ENCODE data around the gene SHCBP1L. TPM values are rescaled to one million over a fixed set of nuclear protein-coding genes. Genes with fewer than 3 reads are reported as not detected.

Gene SHCBP1L
- total RNA-seq, 1 experiment from 2014 or later = not detected

DNA sequence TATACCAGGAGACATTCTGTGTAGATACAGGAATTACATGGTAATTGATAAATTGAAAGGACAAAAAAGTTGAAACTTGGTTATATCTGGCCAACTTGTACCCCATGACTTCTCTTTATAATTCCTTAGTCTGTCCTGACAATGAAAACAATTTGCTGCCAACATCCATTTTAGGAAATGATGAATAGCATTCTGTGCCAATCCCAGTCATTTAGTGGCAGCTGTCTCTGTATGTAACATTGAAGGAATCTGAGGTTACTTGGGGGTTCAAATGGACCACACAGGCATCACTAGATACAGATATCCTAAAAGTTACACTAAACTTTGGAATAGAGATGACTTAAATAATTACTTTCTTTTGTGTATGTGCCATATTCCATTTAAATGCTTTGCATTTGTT lies 75.6 kb downstream of the SHCBP1L start:
- no peak overlapping the region for H3K27ac ChIP-seq (ENCODE audit: low read length)
- no peaks in the 10 kb centered on the region for H3K4me1 ChIP-seq (ENCODE audit: low read length)
- no peak overlapping the region for H3K4me2 ChIP-seq (ENCODE audit: low read depth, low read length, poor library complexity, severe bottlenecking)
- no peak overlapping the region for H2AFZ ChIP-seq (ENCODE audit: low read length)
- DNase-seq = no peak
- no peaks in the 10 kb centered on the region for H3K27me3 ChIP-seq (ENCODE audit: low read length)
- H3K9me2 ChIP-seq (replicated peaks; ENCODE audit: insufficient read depth, low read length) = no peaks in the 10 kb centered on the region
- H3K9ac ChIP-seq (ENCODE audit: low read length) = no peak overlapping the region
- H3K4me3 ChIP-seq (ENCODE audit: low read length) = no peak overlapping the region
- peaks cover 6% of the 10 kb centered on the region; the same call in 1 of the 2 replicates for H4K20me1 ChIP-seq (ENCODE audit: insufficient read depth, low read depth, low read length)
- no peaks in the 10 kb centered on the region for H3K9me3 ChIP-seq (ENCODE audit: low read length)
- H3K36me3 ChIP-seq (ENCODE audit: insufficient read depth, low read length) = peaks cover 98% of the 10 kb centered on the region
- peaks cover 5% of the 10 kb centered on the region; the same call in 1 of the 2 replicates for H3K79me2 ChIP-seq (ENCODE audit: low read length)

DNA sequence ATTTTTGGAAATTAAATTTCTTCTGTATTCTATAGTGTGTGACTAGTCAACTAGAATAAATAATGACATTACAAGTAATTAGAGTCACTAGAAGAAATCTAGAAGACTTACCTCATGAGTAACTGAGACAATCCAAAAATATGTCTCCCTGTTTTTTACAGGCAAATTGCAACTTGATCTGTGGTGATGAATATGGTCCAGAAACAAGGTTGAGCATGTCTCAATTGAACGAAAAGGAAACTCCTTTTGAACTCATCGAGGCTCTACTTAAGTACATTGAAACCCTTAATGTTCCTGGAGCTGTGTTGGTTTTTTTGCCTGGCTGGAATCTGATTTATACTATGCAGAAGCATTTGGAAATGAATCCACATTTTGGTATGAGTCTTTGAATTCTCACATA lies 77.1 kb downstream of the SHCBP1L start:
- H3K4me1 ChIP-seq (ENCODE audit: low read length) = no peaks in the 10 kb centered on the region
- no peak for DNase-seq
- no peak overlapping the region for H3K9ac ChIP-seq (ENCODE audit: low read length)
- peaks cover 97% of the 10 kb centered on the region for H3K36me3 ChIP-seq (ENCODE audit: insufficient read depth, low read length)
- H4K20me1 ChIP-seq (ENCODE audit: insufficient read depth, low read depth, low read length) = peaks cover 6% of the 10 kb centered on the region; the same call in 1 of the 2 replicates
- no peak overlapping the region for H2AFZ ChIP-seq (ENCODE audit: low read length)
- H3K79me2 ChIP-seq (ENCODE audit: low read length) = peaks cover 10% of the 10 kb centered on the region; the same call in 1 of the 2 replicates
- H3K4me2 ChIP-seq (ENCODE audit: low read depth, low read length, poor library complexity, severe bottlenecking) = no peak overlapping the region
- no peaks in the 10 kb centered on the region for H3K9me2 ChIP-seq (replicated peaks; ENCODE audit: insufficient read depth, low read length)
- H3K27ac ChIP-seq (ENCODE audit: low read length) = no peak overlapping the region
- H3K4me3 ChIP-seq (ENCODE audit: low read length) = no peak overlapping the region
- H3K27me3 ChIP-seq (ENCODE audit: low read length) = no peaks in the 10 kb centered on the region
- no peaks in the 10 kb centered on the region for H3K9me3 ChIP-seq (ENCODE audit: low read length)

DNA sequence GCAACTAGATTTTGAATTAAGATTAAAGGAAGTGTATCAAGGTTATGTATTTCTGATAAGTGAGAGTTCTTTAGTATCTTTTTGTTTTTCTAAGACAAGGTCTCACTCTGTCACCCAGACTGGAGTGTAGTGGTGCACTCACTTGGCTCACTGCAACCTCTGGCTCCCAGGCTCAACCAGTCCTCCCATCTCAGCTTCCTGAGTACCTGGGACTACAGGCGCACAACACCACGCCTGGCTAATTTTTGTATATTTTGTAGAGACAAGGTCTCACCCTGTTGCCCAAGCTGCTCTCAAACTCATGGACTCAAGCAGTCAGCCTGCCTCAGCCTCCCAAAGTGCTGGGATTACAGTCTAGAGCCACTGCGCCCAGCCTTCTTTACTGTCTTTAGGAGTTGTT lies 80.1 kb downstream of the SHCBP1L start:
- Histone ChIP-seq H3K27ac (ENCODE audit: low read length) (no peak overlapping the region), H2AFZ (ENCODE audit: low read length) (no peak overlapping the region), H3K27me3 (ENCODE audit: low read length) (no peaks in the 10 kb centered on the region), H3K9me3 (ENCODE audit: low read length) (no peaks in the 10 kb centered on the region), H3K4me3 (ENCODE audit: low read length) (no peak overlapping the region), H3K36me3 (ENCODE audit: insufficient read depth, low read length) (peaks cover 95% of the 10 kb centered on the region), H3K79me2 (ENCODE audit: low read length) (peaks cover 15% of the 10 kb centered on the region; the same call in 1 of the 2 replicates), H3K9me2 (replicated peaks; ENCODE audit: insufficient read depth, low read length) (no peaks in the 10 kb centered on the region), H3K4me2 (ENCODE audit: low read depth, low read length, poor library complexity, severe bottlenecking) (no peak overlapping the region), H3K4me1 (ENCODE audit: low read length) (no peaks in the 10 kb centered on the region), H4K20me1 (ENCODE audit: insufficient read depth, low read depth, low read length) (0 out of 2 replicates have a peak, but pooled peaks cover 5% of the 10 kb centered on the region), H3K9ac (ENCODE audit: low read length) (no peak overlapping the region)
- DNase-seq = no peak

GRCh38 chr1:182869241-182869666 lies 83.7 kb downstream of the SHCBP1L start:
- Histone ChIP-seq H3K9me3 (ENCODE audit: low read length) (no peaks in the 10 kb centered on the region), H2AFZ (ENCODE audit: low read length) (no peak overlapping the region), H3K27me3 (ENCODE audit: low read length) (no peaks in the 10 kb centered on the region), H4K20me1 (ENCODE audit: insufficient read depth, low read depth, low read length) (peaks cover 15% of the 10 kb centered on the region; the same call in 1 of the 2 replicates), H3K27ac (ENCODE audit: low read length) (no peak overlapping the region), H3K4me1 (ENCODE audit: low read length) (no peaks in the 10 kb centered on the region), H3K9me2 (replicated peaks; ENCODE audit: insufficient read depth, low read length) (no peaks in the 10 kb centered on the region), H3K9ac (ENCODE audit: low read length) (no peak overlapping the region), H3K4me2 (ENCODE audit: low read depth, low read length, poor library complexity, severe bottlenecking) (no peak overlapping the region), H3K4me3 (ENCODE audit: low read length) (no peak overlapping the region), H3K36me3 (ENCODE audit: insufficient read depth, low read length) (peaks cover 94% of the 10 kb centered on the region), H3K79me2 (ENCODE audit: low read length) (peaks cover 30% of the 10 kb centered on the region)
- DNase-seq = no peak

GRCh38 chr1:182867861-182868260 lies 85.1 kb downstream of the SHCBP1L start:
- Histone ChIP-seq H3K36me3 (ENCODE audit: insufficient read depth, low read length) (peaks cover 94% of the 10 kb centered on the region), H3K9ac (ENCODE audit: low read length) (no peak overlapping the region), H3K9me2 (replicated peaks; ENCODE audit: insufficient read depth, low read length) (no peaks in the 10 kb centered on the region), H4K20me1 (ENCODE audit: insufficient read depth, low read depth, low read length) (peaks cover 20% of the 10 kb centered on the region; the same call in 1 of the 2 replicates), H3K4me2 (ENCODE audit: low read depth, low read length, poor library complexity, severe bottlenecking) (no peak overlapping the region), H2AFZ (ENCODE audit: low read length) (no peak overlapping the region), H3K4me1 (ENCODE audit: low read length) (no peaks in the 10 kb centered on the region), H3K27ac (ENCODE audit: low read length) (no peak overlapping the region), H3K79me2 (ENCODE audit: low read length) (peaks cover 35% of the 10 kb centered on the region), H3K27me3 (ENCODE audit: low read length) (no peaks in the 10 kb centered on the region), H3K9me3 (ENCODE audit: low read length) (no peaks in the 10 kb centered on the region), H3K4me3 (ENCODE audit: low read length) (no peak overlapping the region)
- no peak for DNase-seq

DNA sequence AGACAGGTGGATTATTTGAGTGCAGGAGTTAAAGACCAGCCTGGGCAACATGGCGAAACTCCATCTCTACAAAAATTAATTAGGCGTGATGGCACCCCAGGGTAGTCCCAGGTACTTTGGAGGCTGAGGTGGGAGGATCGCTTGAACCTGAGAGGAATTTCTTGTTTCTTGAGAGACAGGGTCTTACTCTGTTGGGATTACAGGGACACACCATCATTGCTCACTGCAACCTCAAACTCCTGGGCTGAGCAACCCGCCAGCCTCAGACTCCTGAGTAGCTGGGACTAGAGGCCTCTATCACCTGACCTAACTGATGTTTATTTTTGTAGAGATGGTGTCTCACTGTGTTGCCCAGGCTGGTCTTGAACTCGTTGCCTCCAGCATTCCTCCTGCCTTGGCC lies 89.0 kb downstream of the SHCBP1L start:
- H3K4me1 ChIP-seq (ENCODE audit: low read length) = no peaks in the 10 kb centered on the region
- no peaks in the 10 kb centered on the region for H3K9me3 ChIP-seq (ENCODE audit: low read length)
- peaks cover 31% of the 10 kb centered on the region; the same call in 1 of the 2 replicates for H4K20me1 ChIP-seq (ENCODE audit: insufficient read depth, low read depth, low read length)
- no peak for DNase-seq
- no peaks in the 10 kb centered on the region for H3K9me2 ChIP-seq (replicated peaks; ENCODE audit: insufficient read depth, low read length)
- no peak overlapping the region for H3K4me3 ChIP-seq (ENCODE audit: low read length)
- peaks cover 95% of the 10 kb centered on the region for H3K36me3 ChIP-seq (ENCODE audit: insufficient read depth, low read length)
- no peak overlapping the region for H3K4me2 ChIP-seq (ENCODE audit: low read depth, low read length, poor library complexity, severe bottlenecking)
- no peak overlapping the region for H3K9ac ChIP-seq (ENCODE audit: low read length)
- no peak overlapping the region for H3K27ac ChIP-seq (ENCODE audit: low read length)
- peaks cover 46% of the 10 kb centered on the region for H3K79me2 ChIP-seq (ENCODE audit: low read length)
- no peaks in the 10 kb centered on the region for H3K27me3 ChIP-seq (ENCODE audit: low read length)
- no peak overlapping the region for H2AFZ ChIP-seq (ENCODE audit: low read length)

GRCh38 chr1:182862827-182863226 lies 90.1 kb downstream of the SHCBP1L start:
- H3K79me2 ChIP-seq (ENCODE audit: low read length) = peaks cover 57% of the 10 kb centered on the region
- H3K36me3 ChIP-seq (ENCODE audit: insufficient read depth, low read length) = peaks cover 97% of the 10 kb centered on the region
- no peak overlapping the region for H3K27ac ChIP-seq (ENCODE audit: low read length)
- H3K9ac ChIP-seq (ENCODE audit: low read length) = no peak overlapping the region
- H4K20me1 ChIP-seq (ENCODE audit: insufficient read depth, low read depth, low read length) = peaks cover 33% of the 10 kb centered on the region; the same call in 1 of the 2 replicates
- DNase-seq = no peak
- H3K9me2 ChIP-seq (replicated peaks; ENCODE audit: insufficient read depth, low read length) = no peaks in the 10 kb centered on the region
- H3K4me1 ChIP-seq (ENCODE audit: low read length) = no peaks in the 10 kb centered on the region
- H3K9me3 ChIP-seq (ENCODE audit: low read length) = no peaks in the 10 kb centered on the region
- H3K4me2 ChIP-seq (ENCODE audit: low read depth, low read length, poor library complexity, severe bottlenecking) = no peak overlapping the region
- no peaks in the 10 kb centered on the region for H3K27me3 ChIP-seq (ENCODE audit: low read length)
- no peak overlapping the region for H2AFZ ChIP-seq (ENCODE audit: low read length)
- no peak overlapping the region for H3K4me3 ChIP-seq (ENCODE audit: low read length)

DNA sequence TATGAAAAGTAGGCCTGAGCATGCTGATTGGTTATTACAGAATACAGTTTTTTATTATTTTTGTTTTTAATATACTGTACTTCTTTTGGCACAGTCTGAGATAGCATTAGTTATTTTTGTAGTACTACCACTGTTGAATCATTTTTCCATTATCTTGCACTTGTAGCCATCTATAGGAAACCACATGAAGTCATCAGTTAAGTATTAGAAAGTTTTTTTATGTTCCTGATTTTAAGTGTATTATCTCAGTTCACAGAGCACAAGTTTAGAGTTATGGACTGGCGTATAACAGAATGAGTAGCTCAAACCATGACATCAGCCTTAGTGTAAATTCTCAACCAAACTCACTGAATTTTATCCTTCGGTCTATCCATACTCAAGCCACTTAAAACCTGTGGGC lies 91.0 kb downstream of the SHCBP1L start:
- Histone ChIP-seq H3K9me3 (ENCODE audit: low read length) (no peaks in the 10 kb centered on the region), H3K36me3 (ENCODE audit: insufficient read depth, low read length) (peaks cover 98% of the 10 kb centered on the region), H3K4me1 (ENCODE audit: low read length) (no peaks in the 10 kb centered on the region), H3K27me3 (ENCODE audit: low read length) (no peaks in the 10 kb centered on the region), H3K4me3 (ENCODE audit: low read length) (no peak overlapping the region), H2AFZ (ENCODE audit: low read length) (no peak overlapping the region), H4K20me1 (ENCODE audit: insufficient read depth, low read depth, low read length) (peaks cover 36% of the 10 kb centered on the region; the same call in 1 of the 2 replicates), H3K9ac (ENCODE audit: low read length) (no peak overlapping the region), H3K79me2 (ENCODE audit: low read length) (peaks cover 66% of the 10 kb centered on the region), H3K27ac (ENCODE audit: low read length) (no peak overlapping the region), H3K9me2 (replicated peaks; ENCODE audit: insufficient read depth, low read length) (no peaks in the 10 kb centered on the region), H3K4me2 (ENCODE audit: low read depth, low read length, poor library complexity, severe bottlenecking) (no peak overlapping the region)
- DNase-seq = no peak
